Measurements from ENCODE around the gene ICE2.

ICE2 gene

DNA sequence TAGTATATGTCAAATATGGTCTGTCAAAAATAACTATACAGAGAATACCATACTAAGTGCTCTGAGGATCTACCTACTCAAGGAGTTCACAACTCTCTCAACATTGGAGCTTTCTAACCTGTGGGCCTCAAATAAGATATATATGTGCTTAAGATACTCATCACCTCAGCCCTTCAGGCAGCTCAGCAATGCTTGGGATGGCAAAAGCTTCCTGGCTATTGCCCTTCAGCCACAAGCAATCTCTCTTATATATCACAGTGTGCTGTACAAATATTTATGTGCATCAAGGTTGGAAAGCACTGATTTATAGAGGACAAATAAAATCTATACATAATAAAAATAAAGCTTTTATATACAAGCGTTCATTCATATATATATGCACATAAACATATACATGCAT lies 40.3 kb downstream of the ICE2 start:
- no peak overlapping the region for H3K4me3 ChIP-seq (ENCODE audit: insufficient read depth in 1 of 2, low read depth in 1 of 2, low read length in 2 of 2)
- H3K79me1 ChIP-seq (replicated peaks; ENCODE audit: low read length, poor library complexity, severe bottlenecking) = peaks cover 12% of the 10 kb centered on the region
- H4K91ac ChIP-seq (ENCODE audit: low read length) = no peak overlapping the region
- no peak overlapping the region for H2BK12ac ChIP-seq (ENCODE audit: low read length in 2 of 2)
- H2BK5ac ChIP-seq (ENCODE audit: low read depth, low read length, poor library complexity, severe bottlenecking) = no peak overlapping the region
- H3K18ac ChIP-seq (ENCODE audit: low read depth in 1 of 2, low read length in 2 of 2) = no peak overlapping the region
- no peak overlapping the region for H3K23ac ChIP-seq (ENCODE audit: low read length in 2 of 2)
- H3K14ac ChIP-seq (ENCODE audit: low read length in 2 of 2) = no peak overlapping the region
- H3K9ac ChIP-seq (ENCODE audit: low read length) = no peak overlapping the region
- no peak for DNase-seq
- H3K9me3 ChIP-seq (ENCODE audit: control insufficient read depth, low read length) = no peaks in the 10 kb centered on the region
- no peak overlapping the region for H2AFZ ChIP-seq (ENCODE audit: low read depth, low read length)
- no peak overlapping the region for H3K4ac ChIP-seq (ENCODE audit: low read depth in 1 of 2, low read length in 2 of 2)
- no peak overlapping the region for H2BK120ac ChIP-seq (ENCODE audit: low read depth, low read length)
- no peak overlapping the region for H3K27ac ChIP-seq (ENCODE audit: low read length, poor library complexity, severe bottlenecking)
- peaks cover 7 to 51% of the 10 kb centered on the region in 2 experiments for H3K36me3 ChIP-seq (ENCODE audit: control insufficient read depth in 1 of 2, insufficient read depth in 2 of 2, low read depth in 1 of 2, low read length in 2 of 2)
- H2AK5ac ChIP-seq (ENCODE audit: low read length, severe bottlenecking) = no peak overlapping the region
- WGBS = no CpG with 5 or more reads among the region's 1 CpG
- no peak overlapping the region for H2BK15ac ChIP-seq (ENCODE audit: low read depth, poor library complexity, severe bottlenecking)
- no peaks in the 10 kb centered on the region for H3K27me3 ChIP-seq (ENCODE audit: control insufficient read depth in 1 of 2, insufficient read depth in 1 of 2, low read length in 2 of 2)
- no peak overlapping the region for H4K8ac ChIP-seq (ENCODE audit: low read length)
- no peak overlapping the region for H3K4me2 ChIP-seq (ENCODE audit: low read length, poor library complexity, severe bottlenecking)
- H3K4me1 ChIP-seq (ENCODE audit: control insufficient read depth, insufficient read depth, low read depth, low read length) = no peaks in the 10 kb centered on the region

DNA sequence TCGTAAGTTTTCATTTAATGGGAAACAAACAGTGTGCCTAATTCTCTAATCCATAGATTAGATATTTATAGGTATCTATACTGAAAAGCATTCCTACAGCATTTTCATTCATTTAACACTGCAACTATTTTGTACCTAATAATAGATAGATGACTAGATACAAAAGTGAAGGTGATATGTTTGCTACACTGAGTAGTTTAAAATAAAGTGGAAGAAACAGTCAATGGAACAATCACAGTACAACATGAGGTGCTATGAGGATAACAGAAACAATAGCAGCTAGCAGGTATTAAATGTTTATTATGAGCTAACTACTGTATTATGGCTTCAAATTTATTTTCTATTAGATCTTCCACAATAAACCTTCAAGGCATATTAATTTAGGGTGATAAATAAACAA lies 50.0 kb downstream of the ICE2 start:
- H4K91ac ChIP-seq (ENCODE audit: low read length) = no peak overlapping the region
- no peak overlapping the region for H3K23ac ChIP-seq (ENCODE audit: low read length in 2 of 2)
- H3K14ac ChIP-seq (ENCODE audit: low read length in 2 of 2) = no peak overlapping the region
- peaks cover 6 to 36% of the 10 kb centered on the region in 2 experiments for H3K36me3 ChIP-seq (ENCODE audit: control insufficient read depth in 1 of 2, insufficient read depth in 2 of 2, low read depth in 1 of 2, low read length in 2 of 2)
- WGBS = 100% methylated on average over 1 of the region's 1 CpG
- H3K79me1 ChIP-seq (replicated peaks; ENCODE audit: low read length, poor library complexity, severe bottlenecking) = peaks cover 7% of the 10 kb centered on the region
- no peak for DNase-seq
- H3K9me3 ChIP-seq (ENCODE audit: control insufficient read depth, low read length) = no peaks in the 10 kb centered on the region
- no peak overlapping the region for H4K8ac ChIP-seq (ENCODE audit: low read length)
- no peaks in the 10 kb centered on the region for H3K27me3 ChIP-seq (ENCODE audit: control insufficient read depth in 1 of 2, insufficient read depth in 1 of 2, low read length in 2 of 2)
- H3K4me2 ChIP-seq (ENCODE audit: low read length, poor library complexity, severe bottlenecking) = no peak overlapping the region
- no peak overlapping the region for H3K18ac ChIP-seq (ENCODE audit: low read depth in 1 of 2, low read length in 2 of 2)
- no peak overlapping the region for H2BK120ac ChIP-seq (ENCODE audit: low read depth, low read length)
- H2BK12ac ChIP-seq (ENCODE audit: low read length in 2 of 2) = no peak overlapping the region
- no peak overlapping the region for H3K9ac ChIP-seq (ENCODE audit: low read length)
- no peak overlapping the region for H3K4ac ChIP-seq (ENCODE audit: low read depth in 1 of 2, low read length in 2 of 2)
- no peak overlapping the region for H2AFZ ChIP-seq (ENCODE audit: low read depth, low read length)
- no peak overlapping the region for H2BK15ac ChIP-seq (ENCODE audit: low read depth, poor library complexity, severe bottlenecking)
- no peak overlapping the region for H2AK5ac ChIP-seq (ENCODE audit: low read length, severe bottlenecking)
- peaks cover 1% of the 10 kb centered on the region for H3K4me1 ChIP-seq (ENCODE audit: control insufficient read depth, insufficient read depth, low read depth, low read length)
- no peak overlapping the region for H3K27ac ChIP-seq (ENCODE audit: low read length, poor library complexity, severe bottlenecking)
- H2BK5ac ChIP-seq (ENCODE audit: low read depth, low read length, poor library complexity, severe bottlenecking) = no peak overlapping the region
- no peak overlapping the region for H3K4me3 ChIP-seq (ENCODE audit: insufficient read depth in 1 of 2, low read depth in 1 of 2, low read length in 2 of 2)

GRCh38 chr15:60426870-60427508 lies 52.0 kb downstream of the ICE2 start:
- Histone ChIP-seq H4K8ac (ENCODE audit: low read length) (no peak overlapping the region), H3K14ac (ENCODE audit: low read length in 2 of 2) (no peak overlapping the region), H3K79me1 (replicated peaks; ENCODE audit: low read length, poor library complexity, severe bottlenecking) (peaks cover 7% of the 10 kb centered on the region), H3K27me3 (ENCODE audit: control insufficient read depth in 1 of 2, insufficient read depth in 1 of 2, low read length in 2 of 2) (no peaks in the 10 kb centered on the region), H3K18ac (ENCODE audit: low read depth in 1 of 2, low read length in 2 of 2) (no peak overlapping the region), H3K4me1 (ENCODE audit: control insufficient read depth, insufficient read depth, low read depth, low read length) (peaks cover 5% of the 10 kb centered on the region), H3K23ac (ENCODE audit: low read length in 2 of 2) (no peak overlapping the region), H3K4me2 (ENCODE audit: low read length, poor library complexity, severe bottlenecking) (no peak overlapping the region), H2BK120ac (ENCODE audit: low read depth, low read length) (no peak overlapping the region), H2AFZ (ENCODE audit: low read depth, low read length) (no peak overlapping the region), H3K9ac (ENCODE audit: low read length) (peak overlapping the region; percentile 18), H2AK5ac (ENCODE audit: low read length, severe bottlenecking) (no peak overlapping the region), H2BK12ac (ENCODE audit: low read length in 2 of 2) (no peak overlapping the region), H4K91ac (ENCODE audit: low read length) (no peak overlapping the region), H3K4me3 (ENCODE audit: insufficient read depth in 1 of 2, low read depth in 1 of 2, low read length in 2 of 2) (no peak overlapping the region), H2BK15ac (ENCODE audit: low read depth, poor library complexity, severe bottlenecking) (no peak overlapping the region), H3K27ac (ENCODE audit: low read length, poor library complexity, severe bottlenecking) (no peak overlapping the region), H2BK5ac (ENCODE audit: low read depth, low read length, poor library complexity, severe bottlenecking) (no peak overlapping the region), H3K36me3 (ENCODE audit: control insufficient read depth in 1 of 2, insufficient read depth in 2 of 2, low read depth in 1 of 2, low read length in 2 of 2) (peaks cover 3 to 36% of the 10 kb centered on the region in 2 experiments), H3K9me3 (ENCODE audit: control insufficient read depth, low read length) (no peaks in the 10 kb centered on the region), H3K4ac (ENCODE audit: low read depth in 1 of 2, low read length in 2 of 2) (no peak overlapping the region)
- 81% methylated on average over 2 of the region's 2 CpGs for WGBS
- peak; percentile 67 for DNase-seq

- no peak overlapping the region for H2AFZ ChIP-seq (ENCODE audit: low read depth, low read length)
- no peak overlapping the region for H2BK5ac ChIP-seq (ENCODE audit: low read depth, low read length, poor library complexity, severe bottlenecking)
- no peak overlapping the region for H2BK120ac ChIP-seq (ENCODE audit: low read depth, low read length)
- WGBS = 90% methylated on average over 2 of the region's 2 CpGs
- H3K4me2 ChIP-seq (ENCODE audit: low read length, poor library complexity, severe bottlenecking) = no peak overlapping the region
- no peak overlapping the region for H2BK12ac ChIP-seq (ENCODE audit: low read length in 2 of 2)
- peaks cover 5% of the 10 kb centered on the region for H3K4me1 ChIP-seq (ENCODE audit: control insufficient read depth, insufficient read depth, low read depth, low read length)
- no peak overlapping the region for H3K4ac ChIP-seq (ENCODE audit: low read depth in 1 of 2, low read length in 2 of 2)
- DNase-seq = no peak
- no peak overlapping the region for H3K14ac ChIP-seq (ENCODE audit: low read length in 2 of 2)
- no peaks in the 10 kb centered on the region for H3K9me3 ChIP-seq (ENCODE audit: control insufficient read depth, low read length)
- peaks cover 5% of the 10 kb centered on the region for H3K79me1 ChIP-seq (replicated peaks; ENCODE audit: low read length, poor library complexity, severe bottlenecking)
- no peak overlapping the region for H2BK15ac ChIP-seq (ENCODE audit: low read depth, poor library complexity, severe bottlenecking)
- no peak overlapping the region for H4K91ac ChIP-seq (ENCODE audit: low read length)
- no peak overlapping the region for H2AK5ac ChIP-seq (ENCODE audit: low read length, severe bottlenecking)
- H3K27me3 ChIP-seq (ENCODE audit: control insufficient read depth in 1 of 2, insufficient read depth in 1 of 2, low read length in 2 of 2) = no peaks in the 10 kb centered on the region
- no peak overlapping the region for H3K23ac ChIP-seq (ENCODE audit: low read length in 2 of 2)
- H3K27ac ChIP-seq (ENCODE audit: low read length, poor library complexity, severe bottlenecking) = no peak overlapping the region
- no peak overlapping the region for H3K18ac ChIP-seq (ENCODE audit: low read depth in 1 of 2, low read length in 2 of 2)
- no peak overlapping the region for H3K4me3 ChIP-seq (ENCODE audit: insufficient read depth in 1 of 2, low read depth in 1 of 2, low read length in 2 of 2)
- no peak overlapping the region for H4K8ac ChIP-seq (ENCODE audit: low read length)
- H3K9ac ChIP-seq (ENCODE audit: low read length) = no peak overlapping the region
- peaks cover 3 to 24% of the 10 kb centered on the region in 2 experiments for H3K36me3 ChIP-seq (ENCODE audit: control insufficient read depth in 1 of 2, insufficient read depth in 2 of 2, low read depth in 1 of 2, low read length in 2 of 2)
Observed at GRCh38 chr15:60425461-60425860, 53.5 kb downstream of the ICE2 start.
